HG03196 (cell line): Measurements from ENCODE around the gene SP5.
"Not testable (repeated sequence)": the region's sequence is repeated elsewhere in the genome, so short reads cannot be mapped to it uniquely, and the experiment has no call there.

Experiments used
- ATAC-seq: cut with Tn5 transposase; IDR thresholded peaks from one replicate; pipeline ENCODE4 v1.9.1; 2021; ENCODE audit not compliant: unreplicated experiment

The SP5 gene

GRCh38 chr2:170710609-170710979 lies 4.5 kb upstream of the SP5 start:
- ATAC-seq: no peak

GRCh38 chr2:170711196-170711773 lies 3.9 kb upstream of the SP5 start:
- ATAC-seq: no peak

GRCh38 chr2:170711774-170712652 lies 3.1 kb upstream of the SP5 start:
- ATAC-seq: no peak

- ATAC-seq: no peak
Measured at GRCh38 chr2:170712653-170713542, 2.2 kb upstream of the SP5 start.

GRCh38 chr2:170713543-170714380 lies 1.4 kb upstream of the SP5 start:
- ATAC-seq: no peak

GRCh38 chr2:170714381-170715061 lies 616 bp upstream of the SP5 start:
- ATAC-seq: no peak

- no peak for ATAC-seq
Measured at GRCh38 chr2:170715932-170716777, 1.0 kb downstream of the SP5 start.

- ATAC-seq: no peak
Measured at GRCh38 chr2:170716851-170717598, 1.9 kb downstream of the SP5 start.

- no peak for ATAC-seq
Measured at GRCh38 chr2:170717599-170717963, 2.4 kb downstream of the SP5 start.

- ATAC-seq: no peak
Measured at GRCh38 chr2:170717991-170718589, 3.0 kb downstream of the SP5 start.

GRCh38 chr2:170719810-170720209 lies 4.7 kb downstream of the SP5 start:
- no peak for ATAC-seq

- ATAC-seq: no peak
Measured at GRCh38 chr2:170721678-170722077, 6.5 kb downstream of the SP5 start.

GRCh38 chr2:170722301-170722700 lies 7.2 kb downstream of the SP5 start:
- no peak for ATAC-seq

GRCh38 chr2:170723446-170723958 lies 8.4 kb downstream of the SP5 start:
- ATAC-seq: no peak

- ATAC-seq: no peak
Measured at GRCh38 chr2:170733798-170734600, 18.9 kb downstream of the SP5 start.

- not testable (repeated sequence) for ATAC-seq
Measured at GRCh38 chr2:170734601-170735000, 19.5 kb downstream of the SP5 start.

- no peak for ATAC-seq
Measured at GRCh38 chr2:170736628-170737027, 21.5 kb downstream of the SP5 start.
